HG03039 (cell line): ENCODE results near the gene RALA.
A peak's percentile ranks its signal among the peaks of the same experiment; 100 is the strongest.
"Not testable (repeated sequence)": the region's sequence is repeated elsewhere in the genome, so short reads cannot be mapped to it uniquely, and the experiment has no call there.

ENCODE experiments used
- ATAC-seq: cut with Tn5 transposase; IDR thresholded peaks from one replicate; pipeline ENCODE4 v1.9.1; 2021; ENCODE audit warnings: mild to moderate bottlenecking, moderate library complexity; ENCODE audit not compliant: unreplicated experiment

The RALA gene

GRCh38 chr7:39721919-39722597 lies 98.7 kb downstream of the RALA start:
- no peak for ATAC-seq

- no peak for ATAC-seq
Observed at GRCh38 chr7:39727231-39728012, 104.0 kb downstream of the RALA start.

- peak; percentile 95 for ATAC-seq
Observed at GRCh38 chr7:39732837-39733804, 109.7 kb downstream of the RALA start.

GRCh38 chr7:39733881-39734632 lies 110.7 kb downstream of the RALA start:
- ATAC-seq, result no peak

- ATAC-seq, result no peak
Observed at GRCh38 chr7:39734633-39735004, 111.2 kb downstream of the RALA start.

GRCh38 chr7:39735903-39736302 lies 112.5 kb downstream of the RALA start:
- no peak for ATAC-seq

- ATAC-seq, result no peak
Observed at GRCh38 chr7:39741942-39742623, 118.7 kb downstream of the RALA start.

GRCh38 chr7:39744620-39745019 lies 121.2 kb downstream of the RALA start:
- no peak for ATAC-seq

- ATAC-seq, result no peak
Observed at GRCh38 chr7:39745320-39745719, 121.9 kb downstream of the RALA start.

GRCh38 chr7:39746103-39746819 lies 122.9 kb downstream of the RALA start:
- ATAC-seq, result no peak

- no peak for ATAC-seq
Observed at GRCh38 chr7:39749177-39749576, 125.8 kb downstream of the RALA start.

GRCh38 chr7:39749717-39750116 lies 126.3 kb downstream of the RALA start:
- no peak for ATAC-seq

GRCh38 chr7:39750253-39751077 lies 127.1 kb downstream of the RALA start:
- ATAC-seq, result no peak

- ATAC-seq, result not testable (repeated sequence)
Observed at GRCh38 chr7:39753237-39753636, 129.9 kb downstream of the RALA start.

- ATAC-seq, result no peak
Observed at GRCh38 chr7:39753823-39754325, 130.5 kb downstream of the RALA start.

- no peak for ATAC-seq
Observed at GRCh38 chr7:39754326-39755120, 131.2 kb downstream of the RALA start.

- ATAC-seq, result no peak
Observed at GRCh38 chr7:39757604-39758003, 134.2 kb downstream of the RALA start.
